SK-N-SH (cell line): Measurements from ENCODE around the gene EPB41L3.

Experiments used
- CTCF ChIP-seq: fragments of 200-600 bp; sonication (generic); IDR thresholded peaks from 2 replicates; pipeline ENCODE4 v1.6.1; 2017; ENCODE audit warnings: antibody characterized with exemption, mild to moderate bottlenecking, moderate library complexity
- REST ChIP-seq: IDR thresholded peaks from 2 replicates; pipeline ENCODE4 v1.6.1; 2012; ENCODE audit warnings: mild to moderate bottlenecking, low read depth, low read length, moderate library complexity
- USF1 ChIP-seq: IDR thresholded peaks from 2 replicates; pipeline ENCODE4 v1.4.0; 2012; ENCODE audit warnings: low read depth, borderline replicate concordance

GRCh38 chr18:5498452-5498851, 45.3 kb downstream of the EPB41L3 start:
- TF ChIP-seq CTCF (no peak), REST (no peak), USF1 (no peak)
